GM12878 (cell line): Measurements from ENCODE around the gene SPTLC3. TPM values are rescaled to one million over a fixed set of nuclear protein-coding genes. Genes with fewer than 3 reads are reported as not detected.

Source experiments
- ATAC-seq: fragments of 200-7000 bp; cut with Tn5 transposase; 3 replicates; pipeline ENCODE4 v1.9.1; 2020; ENCODE audit warnings: mild to moderate bottlenecking, moderate library complexity
- BruUV-seq: library from RNA; stranded (reverse); fragments of 400-500 nt; replicated peaks from 2 replicates; lab custom pipeline; 2021; lab: Mats Ljungman, UMichigan
- CTCF ChIA-PET: fragments of 300-600 bp; sonication (Branson Sonifier 250); formaldehyde crosslinking; extraction: SDS; loops from one replicate; lab custom pipeline; 2021; ENCODE audit warnings: inconsistent platforms; lab: Yijun Ruan, JAX
- POLR2A ChIA-PET: fragments of 350-600 bp; formaldehyde crosslinking; extraction: SDS; loops from one replicate; lab custom pipeline; 2021; ENCODE audit warnings: inconsistent platforms; lab: Charles Lee
- RAD21 ChIA-PET: fragments of 300-600 bp; sonication (Branson Sonifier 250); formaldehyde crosslinking; loops from one replicate; lab custom pipeline; 2023; ENCODE audit warnings: antibody characterized with exemption; ENCODE audit not compliant: unreplicated experiment; lab: Charles Lee
- SMC1A ChIA-PET: fragments of 300-600 bp; sonication (Branson Sonifier 250); formaldehyde crosslinking; loops from one replicate; lab custom pipeline; 2023; ENCODE audit not compliant: unreplicated experiment, uncharacterized antibody; lab: Charles Lee
- DNase-seq: peaks from one replicate; pipeline ENCODE4 v3.0.0-alpha.2; 2011; ENCODE audit warnings: low read depth, low spot score
- FAIRE-seq: peaks from 3 replicates; lab custom pipeline; 2011; peaks lifted over from hg19 to GRCh38; lab: Jason Lieb, UNC
- H2AFZ ChIP-seq: 2 replicates; pipeline ENCODE4 v1.6.0; 2011; ENCODE audit warnings: low read depth, low read length, control low read depth; ENCODE audit not compliant: control insufficient read depth
- H3K27ac ChIP-seq: 2 replicates; pipeline ENCODE4 v1.5.1; 2011; ENCODE audit warnings: control low read depth; ENCODE audit not compliant: control insufficient read depth, insufficient read depth
- H3K27me3 ChIP-seq, 2 experiments: replicated peaks in 1 of 2; 2 replicates each; pipeline versions ENCODE4 v1.6.0 to v1.6.1; 2011; ENCODE audit warnings: low read length in 1 of 2; ENCODE audit not compliant: control insufficient read depth in 2 of 2, insufficient read depth in 2 of 2
- H3K36me3 ChIP-seq, 2 experiments: 2 replicates each; pipeline ENCODE4 v1.5.1; 2011; ENCODE audit warnings: low read length in 1 of 2; ENCODE audit not compliant: control insufficient read depth in 2 of 2, insufficient read depth in 2 of 2
- H3K4me1 ChIP-seq: 2 replicates; pipeline ENCODE4 v1.6.1; 2011; ENCODE audit warnings: mild to moderate bottlenecking, low read length, moderate library complexity, mixed read lengths; ENCODE audit not compliant: control insufficient read depth, insufficient read depth
- H3K4me2 ChIP-seq: 2 replicates; pipeline ENCODE4 v1.6.0; 2011; ENCODE audit warnings: control low read depth; ENCODE audit not compliant: control insufficient read depth, insufficient read depth
- H3K4me3 ChIP-seq: fragments of 200-600 bp; sonication (generic); 2 replicates; pipeline ENCODE4 v1.5.1; 2016
- H3K79me2 ChIP-seq: 2 replicates; pipeline ENCODE4 v1.6.0; 2011; ENCODE audit warnings: low read length; ENCODE audit not compliant: control insufficient read depth, insufficient read depth
- H3K9ac ChIP-seq: 2 replicates; pipeline ENCODE4 v1.8.0; 2011; ENCODE audit warnings: low read length, control low read depth, mixed read lengths; ENCODE audit not compliant: control insufficient read depth, insufficient read depth
- H3K9me3 ChIP-seq: replicated peaks from 3 replicates; pipeline ENCODE4 v1.5.1; 2011; ENCODE audit warnings: mild to moderate bottlenecking, low read length; ENCODE audit not compliant: control insufficient read depth, insufficient read depth
- H4K20me1 ChIP-seq: 2 replicates; pipeline ENCODE4 v1.6.0; 2011; ENCODE audit not compliant: control insufficient read depth, insufficient read depth
- CREB1 ChIP-seq: IDR thresholded peaks from 2 replicates; pipeline ENCODE4 v1.6.1; 2012; ENCODE audit warnings: low read depth, mild to moderate bottlenecking, inconsistent platforms
- FOXK2 ChIP-seq: fragments of 450-650 bp; IDR thresholded peaks from 2 replicates; pipeline ENCODE4 v1.6.1; 2017; ENCODE audit warnings: mild to moderate bottlenecking, moderate library complexity
- IKZF1 ChIP-seq: fragments of 450-650 bp; conservative IDR thresholded peaks from 2 replicates; pipeline ENCODE4 v1.6.1; 2017; ENCODE audit warnings: antibody characterized with exemption, mild to moderate bottlenecking
- RAD21 ChIP-seq: IDR thresholded peaks from 2 replicates; pipeline ENCODE4 v1.6.1; 2011; ENCODE audit warnings: mild to moderate bottlenecking, low read depth, low read length, moderate library complexity; ENCODE audit not compliant: insufficient read depth
- REST ChIP-seq: IDR thresholded peaks from 2 replicates; pipeline ENCODE4 v1.6.1; 2012; ENCODE audit warnings: mild to moderate bottlenecking, low read depth, low read length
- SRF ChIP-seq, 2 experiments: IDR thresholded peaks; 2 replicates each; pipeline ENCODE4 v1.6.1; 2011; ENCODE audit warnings: low read depth in 2 of 2, low read length in 2 of 2, mild to moderate bottlenecking in 1 of 2, moderate library complexity in 1 of 2
- STAT3 ChIP-seq: IDR thresholded peaks from 2 replicates; pipeline ENCODE4 v1.6.1; 2011; ENCODE audit warnings: low read depth, low read length, improper control_type of control experiment
- SUZ12 ChIP-seq: fragments of 200-600 bp; sonication (generic); IDR thresholded peaks from one replicate; pipeline ENCODE4 v1.6.1; 2018; ENCODE audit warnings: antibody characterized with exemption, mild to moderate bottlenecking; ENCODE audit not compliant: unreplicated experiment
- ZBTB33 ChIP-seq: fragments of 450-650 bp; IDR thresholded peaks from 2 replicates; pipeline ENCODE4 v1.6.1; 2017; ENCODE audit warnings: mild to moderate bottlenecking
- ZBTB40 ChIP-seq: fragments of 450-650 bp; IDR thresholded peaks from 2 replicates; pipeline ENCODE4 v1.6.1; 2016; ENCODE audit warnings: mild to moderate bottlenecking, moderate library complexity, borderline replicate concordance
- ZNF24 ChIP-seq: fragments of 450-650 bp; IDR thresholded peaks from 2 replicates; pipeline ENCODE4 v1.6.1; 2017; ENCODE audit warnings: antibody characterized with exemption, mild to moderate bottlenecking
- WGBS: methylation state at CpG from one replicate; pipeline ENCODE4 v1.1.6; 2016; ENCODE audit warnings: low lambda C conversion rate; ENCODE audit not compliant: insufficient replicate concordance, insufficient coverage; ENCODE audit errors: missing lambda C conversion rate; 5-methylcytosine and 5-hydroxymethylcytosine counted together
- in situ Hi-C: fragments of 300-500 bp; cut with MboI; formaldehyde crosslinking; loops from 9 replicates; pipeline ENCODE4 v1.14.3; 2018; ENCODE audit warnings: mixed read lengths
- intact Hi-C: fragments of 100-400 bp; cut with micrococcal nuclease; formaldehyde crosslinking; loops from one replicate; pipeline ENCODE4 v1.14.2; 2022; ENCODE audit not compliant: unreplicated experiment
- polyA plus RNA-seq, 11 experiments: library from polyadenylated mRNA; depleted of rRNA in 4 of 11; unstranded in 6 of 11; stranded (reverse) in 5 of 11; fragments of >200 nt; fragmentation: Nextera tagmentation in 4 of 11; fragmentation: Illumina TruSeq in 1 of 11; extraction: Ambion mirVana in 4 of 11; extraction: Trizol in 1 of 11; gene quantifications; 1 replicate in 1 of 11; 2 replicates in 10 of 11; pipeline versions ENCODE4 v1.2.1 to v1.2.3, GENCODE V29; 2011 to 2016; ENCODE audit warnings: inconsistent platforms in 2 of 11, missing spikeins in 2 of 11, low read depth in 1 of 11
- total RNA-seq, 4 experiments: library from RNA; depleted of rRNA in 3 of 4; stranded (reverse); fragments of >200 nt in 3 of 4; fragmentation: Illumina TruSeq in 1 of 4; extraction: Trizol in 1 of 4; gene quantifications; 2 replicates each; pipeline versions ENCODE4 v1.2.1 to v1.2.3, GENCODE V29; 2013 to 2021

Gene SPTLC3
- total and polyA plus RNA-seq, 10 of the 15 experiments (the other 5 are each of a cell fraction or from before 2014, with no cell fraction given), result 0.04 to 0.29 (median 0.06) TPM; not detected in 7

- in situ Hi-C loops (no loop called here), intact Hi-C loops (no loop called here)
- H3K4me2 ChIP-seq, result no peak overlapping the region
- no peak for ATAC-seq
- no peak overlapping the region for H2AFZ ChIP-seq
- no peaks in the 10 kb centered on the region; a peak in 1 of 4 replicates for H3K27me3 ChIP-seq
- BruUV-seq, result no TSS peak
- no peak for FAIRE-seq
- H3K4me3 ChIP-seq, result no peak overlapping the region
- CTCF ChIA-PET, result no interaction called here
- H3K36me3 ChIP-seq, result no peaks in the 10 kb centered on the region
- SMC1A ChIA-PET, result no interaction called here
- POLR2A ChIA-PET, result no interaction called here
- no peaks in the 10 kb centered on the region for H3K4me1 ChIP-seq
- RAD21 ChIA-PET, result no interaction called here
- WGBS, result 27% methylated on average over 4 of the region's 4 CpGs
- no peak overlapping the region for H3K27ac ChIP-seq
- H3K79me2 ChIP-seq, result no peaks in the 10 kb centered on the region
- no peak for DNase-seq
- H3K9ac ChIP-seq, result no peak overlapping the region
- H4K20me1 ChIP-seq, result no peaks in the 10 kb centered on the region
- H3K9me3 ChIP-seq, result no peaks in the 10 kb centered on the region
- TF ChIP-seq ZNF24 (no peak), STAT3 (no peak), REST (no peak), SRF (IDR thresholded peaks at IDR 0.05; ENCODE audit: low read depth in 2 of 2, low read length in 2 of 2) (no peak), RAD21 (no peak), FOXK2 (no peak), ZBTB40 (no peak), ZBTB33 (no peak), IKZF1 (no peak), CREB1 (no peak), SUZ12 (no peak)
Measured at GRCh38 chr20:13031751-13032150, 23.0 kb downstream of the SPTLC3 start.
